Measurements from ENCODE around the gene MAST4. TPM values are rescaled to one million over a fixed set of nuclear protein-coding genes. Genes with fewer than 3 reads are reported as not detected.

The MAST4 gene
- total RNA-seq, 1 donor from 2014 or later: 13.9 TPM

DNA sequence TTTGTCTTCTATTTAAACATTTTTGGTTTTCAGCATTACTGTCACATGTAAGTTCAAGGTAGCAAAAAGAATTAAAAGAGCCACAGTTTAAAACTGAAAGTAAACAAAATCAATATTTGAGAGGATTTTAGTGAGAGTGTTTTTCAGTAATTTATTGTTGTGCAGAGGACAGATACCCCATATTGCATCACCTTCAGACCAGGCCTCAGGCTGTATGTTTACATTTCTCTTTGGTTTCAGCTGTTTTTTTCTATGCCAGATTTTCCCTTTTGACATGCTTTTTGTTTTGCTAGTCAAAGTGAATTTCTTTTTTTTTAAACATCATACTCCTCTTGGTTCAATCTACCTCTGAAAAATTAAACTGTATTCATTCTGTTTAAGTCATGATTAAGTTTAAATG lies 47.2 kb downstream of the MAST4 start:
- DNase-seq (ENCODE audit: low spot score in 2 of 2) (no peak), FAIRE-seq (no peak)

- no peak for DNase-seq (ENCODE audit: low spot score in 2 of 2)
- FAIRE-seq: no peak
These were observed 47.9 kb downstream of the MAST4 start for GRCh38 chr5:66644111-66644510.

DNA sequence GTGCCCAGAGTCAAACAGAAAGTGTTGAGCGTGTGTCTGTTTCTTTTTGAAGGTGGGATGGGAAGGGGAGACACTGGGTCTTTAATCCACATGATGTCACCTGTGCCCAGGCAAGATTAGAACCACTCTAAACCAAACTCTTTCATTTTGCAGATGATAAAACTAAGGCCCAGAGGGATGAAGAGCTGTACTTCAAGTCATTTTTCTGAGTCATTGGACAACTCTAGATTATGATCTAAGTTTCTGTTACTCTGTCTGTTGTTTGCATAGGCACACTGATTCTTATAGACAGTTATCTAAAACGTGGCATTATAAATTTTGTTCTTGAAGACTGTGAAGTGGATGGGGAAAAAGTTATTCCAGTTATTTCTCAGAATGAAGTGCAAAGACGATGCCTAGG lies 48.8 kb downstream of the MAST4 start:
- FAIRE-seq: no peak
- no peak for DNase-seq (ENCODE audit: low spot score in 2 of 2)

DNA sequence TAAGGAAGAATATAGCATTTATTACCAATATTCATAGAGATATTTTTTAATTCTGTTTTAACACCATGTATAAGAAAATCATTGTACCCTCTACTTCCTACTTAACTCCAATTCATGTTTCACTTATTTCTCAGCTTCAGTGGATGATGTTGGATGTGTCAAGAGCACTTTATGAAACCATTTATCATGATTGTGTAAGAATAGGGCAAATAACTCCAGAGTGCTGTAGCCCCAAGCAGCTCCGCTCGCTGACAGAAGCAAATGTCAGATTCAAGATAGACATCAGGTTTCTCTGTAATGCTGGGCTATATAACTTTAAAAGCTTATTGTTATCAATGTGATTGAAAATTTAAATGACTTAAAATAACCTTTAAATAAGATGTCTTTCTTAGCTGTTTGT lies 50.4 kb downstream of the MAST4 start:
- no peak for FAIRE-seq
- no peak for DNase-seq (ENCODE audit: low spot score in 2 of 2)

- FAIRE-seq: no peak
These were observed 51.1 kb downstream of the MAST4 start for GRCh38 chr5:66647146-66647856.

DNA sequence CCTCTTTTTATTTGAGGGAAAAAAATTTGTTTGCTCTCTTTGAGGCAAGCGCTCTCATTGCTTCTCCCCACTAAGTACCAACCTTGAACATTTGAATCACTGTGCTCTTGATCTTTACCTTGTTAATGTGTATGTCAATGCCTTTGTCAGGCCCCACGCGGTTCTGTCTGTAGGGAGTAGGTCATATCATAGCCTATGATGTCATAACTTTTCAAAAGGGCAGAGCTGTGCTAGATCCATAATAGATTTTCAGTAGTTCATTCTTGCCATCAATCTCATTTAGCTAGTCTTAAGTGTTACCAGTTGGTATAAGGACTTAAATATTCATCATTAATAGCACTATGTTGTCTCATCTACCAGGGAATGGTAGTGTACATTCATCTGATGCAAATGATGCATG lies 56.6 kb downstream of the MAST4 start:
- DNase-seq (ENCODE audit: low spot score in 2 of 2): no peak
- FAIRE-seq: no peak

More at GRCh38 chr5:66647146-66647856, 51.1 kb downstream of the MAST4 start:
- no peak for DNase-seq (ENCODE audit: low spot score in 2 of 2)

DNA sequence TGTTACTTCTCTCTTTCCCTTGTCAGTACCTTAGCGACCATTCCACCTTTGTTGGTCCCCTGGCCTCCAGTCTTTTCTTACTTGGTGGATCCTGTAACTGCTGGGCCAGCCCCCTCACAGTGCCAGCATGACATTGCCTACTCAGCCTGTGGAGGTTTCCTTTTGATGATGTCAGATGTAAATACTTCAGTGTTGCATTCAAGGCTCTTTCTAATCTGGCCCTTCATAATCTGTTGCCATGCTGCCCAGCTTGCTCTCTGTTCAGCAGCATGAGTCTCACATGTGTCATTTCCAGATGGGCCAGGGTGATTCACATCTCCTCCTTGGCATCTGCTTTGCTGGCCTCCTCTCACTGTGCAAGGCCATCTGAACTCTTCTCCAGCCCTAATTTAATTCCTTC lies 57.1 kb downstream of the MAST4 start:
- FAIRE-seq (no peak), DNase-seq (ENCODE audit: low spot score in 2 of 2) (no peak)

GRCh38 chr5:66655395-66656324 lies 59.5 kb downstream of the MAST4 start:
- DNase-seq (ENCODE audit: low spot score in 2 of 2): no peak

DNA sequence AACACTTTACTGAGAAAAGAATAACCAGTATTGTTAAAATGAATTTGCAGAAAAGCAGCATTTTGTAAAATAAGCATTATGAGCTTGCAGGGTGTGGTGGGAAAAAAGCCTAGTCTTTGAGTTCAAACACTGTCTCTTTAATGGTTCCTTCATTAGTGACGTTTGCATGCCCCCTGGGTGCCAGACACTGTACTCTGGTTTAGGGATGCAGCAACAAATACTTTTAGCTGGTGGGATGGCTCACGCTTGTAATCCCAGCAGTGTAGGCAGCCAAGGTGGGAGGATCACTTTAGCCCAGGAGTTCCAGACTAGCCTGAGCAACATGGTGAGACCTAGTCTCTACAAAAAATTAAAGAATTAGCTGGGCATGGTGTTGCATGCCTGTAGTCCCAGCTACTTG lies 62.3 kb downstream of the MAST4 start:
- no peak for FAIRE-seq
- DNase-seq (ENCODE audit: low spot score in 2 of 2): no peak

More at GRCh38 chr5:66655395-66656324, 59.5 kb downstream of the MAST4 start:
- no peak for FAIRE-seq

DNA sequence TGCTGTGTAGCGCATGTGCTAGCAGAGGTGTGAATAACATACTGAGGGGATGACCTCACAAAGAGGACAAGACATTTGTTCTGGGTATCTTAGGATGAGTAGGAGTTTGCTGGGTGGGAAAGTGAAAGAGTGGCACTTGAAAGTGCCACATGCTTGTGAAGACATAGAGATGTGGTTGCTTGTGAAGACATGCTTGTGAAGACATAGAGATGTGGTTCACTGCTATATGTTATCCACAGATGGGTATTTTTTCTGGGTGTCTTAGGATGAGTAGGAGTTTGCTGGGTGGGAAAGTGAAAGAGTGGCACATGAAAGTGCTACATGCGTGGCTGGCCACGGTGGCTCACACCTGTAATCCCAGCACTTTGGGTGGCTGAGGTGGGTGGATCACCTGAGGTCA lies 63.6 kb downstream of the MAST4 start:
- FAIRE-seq (no peak), DNase-seq (ENCODE audit: low spot score in 2 of 2) (no peak)

DNA sequence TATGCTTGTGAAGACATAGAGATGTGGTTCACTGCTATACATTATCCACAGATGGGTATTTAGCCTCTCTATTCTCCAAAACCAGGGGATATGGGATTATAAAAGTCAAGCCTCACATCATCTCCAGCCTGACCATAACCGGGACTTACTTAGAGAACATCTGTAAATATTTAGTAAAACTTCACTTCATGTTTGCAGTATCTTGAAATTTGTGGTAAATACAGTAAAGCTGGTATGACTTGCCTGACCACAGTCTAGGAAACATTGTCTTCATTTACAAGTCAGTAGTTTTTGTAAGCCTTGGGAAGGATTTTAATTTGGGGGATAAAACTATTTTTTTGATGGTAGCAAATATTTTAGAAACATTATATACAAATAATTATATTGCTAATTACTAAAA lies 64.2 kb downstream of the MAST4 start:
- DNase-seq (ENCODE audit: low spot score in 2 of 2) (no peak), FAIRE-seq (no peak)

- no peak for FAIRE-seq
- DNase-seq (ENCODE audit: low spot score in 2 of 2): no peak
These were observed 65.0 kb downstream of the MAST4 start for GRCh38 chr5:66661149-66661548.

DNA sequence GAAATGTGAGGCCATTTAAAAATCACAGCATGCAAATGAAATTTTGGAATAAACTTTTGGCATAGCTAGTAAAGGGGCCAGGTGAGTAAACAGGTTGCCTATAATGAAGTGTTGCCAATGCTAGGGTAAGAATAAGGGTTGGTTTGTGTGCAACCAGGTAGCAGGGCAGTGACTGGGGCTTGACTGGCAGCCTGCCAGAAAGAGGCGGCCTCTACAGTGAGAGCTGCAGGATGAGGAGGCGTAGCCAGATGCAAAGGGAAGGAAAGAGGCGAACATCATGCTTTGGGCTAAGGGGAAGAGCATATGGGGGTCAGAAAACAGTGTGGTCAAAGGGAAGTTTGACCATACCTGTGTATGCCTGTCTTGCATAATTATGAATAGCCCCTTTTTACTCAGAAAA lies 70.6 kb downstream of the MAST4 start:
- DNase-seq (ENCODE audit: low spot score in 2 of 2): no peak
- FAIRE-seq: no peak

- FAIRE-seq (no peak), DNase-seq (ENCODE audit: low spot score in 2 of 2) (no peak)
These were observed 73.1 kb downstream of the MAST4 start for GRCh38 chr5:66669086-66669861.

DNA sequence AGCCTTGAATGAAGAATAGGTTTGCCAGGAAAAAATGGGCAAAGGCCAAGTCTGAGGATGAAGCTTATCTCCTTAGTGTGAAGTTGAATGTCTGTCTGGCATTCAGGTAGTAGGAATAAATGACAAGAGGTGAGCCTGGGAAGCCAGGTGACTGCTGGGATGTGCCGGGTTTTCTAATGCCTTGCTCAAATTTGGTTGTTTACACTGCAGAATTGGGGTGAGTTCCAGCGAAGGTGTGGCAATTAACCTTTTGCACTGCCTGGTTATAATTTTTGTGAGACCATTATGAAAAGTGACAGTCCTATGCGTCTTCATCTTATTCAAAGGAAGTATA lies 73.6 kb downstream of the MAST4 start:
- no peak for FAIRE-seq
- DNase-seq (ENCODE audit: low spot score in 2 of 2): no peak

DNA sequence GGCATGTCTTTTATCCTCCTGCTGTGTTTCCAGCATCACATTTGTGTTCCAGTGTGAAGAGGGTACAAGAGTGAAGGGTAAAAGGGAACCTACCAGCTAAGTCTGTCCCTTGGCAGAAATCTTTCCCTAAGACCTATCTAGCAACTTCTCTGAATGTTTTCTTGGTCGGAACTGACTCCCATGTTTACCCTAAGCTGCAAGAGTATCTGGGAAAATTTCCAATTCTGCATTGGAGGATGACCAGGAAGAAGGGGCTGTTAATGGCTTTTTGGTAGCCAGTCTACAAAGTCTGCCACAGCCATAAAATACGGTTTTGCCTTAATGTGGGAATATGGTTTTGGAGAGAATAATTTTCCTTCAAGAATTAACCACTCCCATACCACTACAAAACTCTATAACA lies 75.1 kb downstream of the MAST4 start:
- DNase-seq (ENCODE audit: low spot score in 2 of 2) (no peak), FAIRE-seq (no peak)

- DNase-seq (ENCODE audit: low spot score in 2 of 2) (no peak), FAIRE-seq (no peak)
These were observed 78.6 kb downstream of the MAST4 start for GRCh38 chr5:66674802-66675201.

GRCh38 chr5:66675406-66675805 lies 79.2 kb downstream of the MAST4 start:
- no peak for FAIRE-seq
- DNase-seq (ENCODE audit: low spot score in 2 of 2): no peak

DNA sequence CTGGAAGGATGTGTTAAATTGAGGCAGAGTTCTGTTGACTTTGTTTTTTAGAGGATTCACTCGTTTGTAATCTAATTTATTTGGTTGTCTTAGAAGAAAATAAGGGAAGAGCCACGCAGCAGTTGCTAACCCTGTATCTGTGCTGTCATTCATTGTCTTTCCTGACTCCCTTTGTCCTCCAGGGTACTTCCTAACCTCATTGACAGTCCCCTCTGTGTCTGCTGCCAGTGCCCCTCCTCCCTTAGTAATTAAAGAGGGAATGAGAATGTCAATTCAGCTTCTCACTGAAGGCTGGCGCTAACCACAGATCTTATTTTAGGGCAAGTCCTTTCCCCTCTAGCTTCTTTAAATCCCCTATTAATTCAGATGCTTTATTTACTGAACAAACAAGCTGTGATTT lies 84.0 kb downstream of the MAST4 start:
- FAIRE-seq (no peak), DNase-seq (ENCODE audit: low spot score in 2 of 2) (no peak)

GRCh38 chr5:66680804-66681203 lies 84.6 kb downstream of the MAST4 start:
- FAIRE-seq (no peak), DNase-seq (ENCODE audit: low spot score in 2 of 2) (no peak)

DNA sequence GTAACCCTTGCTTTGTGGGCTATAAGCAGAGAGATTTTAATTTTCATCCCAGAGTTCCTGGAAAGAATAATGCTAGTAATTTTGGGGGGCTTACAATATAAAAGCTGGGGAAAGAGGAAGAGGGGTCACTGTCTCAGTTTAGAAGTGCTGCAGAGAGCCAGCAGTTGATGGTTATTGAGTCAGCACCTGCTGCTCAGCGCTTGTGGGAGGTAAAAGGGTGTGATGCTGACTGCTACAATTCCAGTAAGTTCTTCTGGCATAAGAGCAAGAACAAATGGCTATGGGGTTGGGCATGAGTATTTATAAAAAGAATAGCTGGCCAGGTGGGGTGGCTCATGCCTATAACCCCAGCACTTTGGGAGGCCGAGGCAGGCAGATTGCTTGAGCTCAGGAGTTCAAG lies 88.5 kb downstream of the MAST4 start:
- FAIRE-seq: no peak

More for the DNA sequence above, 88.5 kb downstream of the MAST4 start:
- no peak for DNase-seq (ENCODE audit: low spot score in 2 of 2)

Data from frontal cortex (tissue), 4 donors.